ENCODE results near the gene DEXI. TPM values are rescaled to one million over a fixed set of nuclear protein-coding genes. Genes with fewer than 3 reads are reported as not detected.

DEXI gene
- total RNA-seq, 1 donor from 2014 or later = 36.3 TPM

DNA sequence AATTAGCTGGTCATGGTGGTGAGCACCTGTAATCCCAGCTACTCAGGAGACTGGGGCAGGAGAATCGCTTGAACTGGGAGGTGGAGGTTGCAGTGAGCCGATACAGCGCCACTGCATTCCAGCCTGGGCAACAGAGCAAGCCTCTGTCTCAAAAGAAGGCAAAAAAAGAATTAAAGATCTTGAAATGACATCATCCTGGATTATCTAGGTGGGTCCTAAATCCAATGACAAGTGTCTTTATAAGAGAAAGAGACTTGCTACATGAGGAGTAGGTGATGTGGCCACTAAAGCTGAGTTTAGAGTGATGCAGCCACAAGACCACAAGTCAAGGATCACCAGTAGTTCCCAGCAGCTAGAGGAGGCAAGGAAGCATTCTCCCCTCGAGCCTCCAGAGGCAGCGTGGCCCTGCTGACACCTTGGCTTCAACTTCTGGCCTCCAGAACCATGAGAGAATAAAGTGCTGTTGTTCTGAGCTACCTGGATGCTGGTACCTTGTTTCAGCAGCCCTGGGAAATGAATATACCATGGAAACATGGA, 49.4 kb downstream of the DEXI start:
- H3K27ac ChIP-seq = no peak overlapping the region
- DNase-seq = no peak
- intact Hi-C loops (cut with DNase I) = no loop called here

DNA sequence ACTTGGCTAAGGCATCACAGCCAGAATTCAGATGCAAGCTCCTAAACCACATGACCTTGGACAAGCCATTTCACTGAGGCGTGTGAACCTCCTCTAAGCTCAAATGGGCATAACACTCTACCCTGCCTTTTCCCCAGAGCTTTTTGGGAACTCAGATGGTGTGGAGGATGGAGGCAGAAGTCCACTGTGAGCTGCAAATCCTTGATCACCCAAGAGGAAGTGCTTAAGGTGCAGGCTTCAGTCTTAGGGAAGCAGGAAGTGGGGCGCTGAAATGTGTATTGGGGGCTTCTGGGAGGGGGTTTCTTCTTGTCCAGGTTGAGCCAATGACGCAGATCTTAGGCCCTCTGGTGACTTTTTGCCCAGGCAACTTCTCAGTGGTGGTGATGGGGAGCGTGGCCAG, 52.4 kb downstream of the DEXI start:
- Histone ChIP-seq H3K9me3 (no peaks in the 10 kb centered on the region), H3K27ac (no peak overlapping the region), H3K36me3 (no peaks in the 10 kb centered on the region), H3K27me3 (no peaks in the 10 kb centered on the region), H3K4me1 (peaks cover 28% of the 10 kb centered on the region), H3K4me3 (no peak overlapping the region)
- DNase-seq (no peak), ATAC-seq (no peak)
- intact Hi-C loops (cut with DNase I) = no loop called here
- TF ChIP-seq, protein P1, sequence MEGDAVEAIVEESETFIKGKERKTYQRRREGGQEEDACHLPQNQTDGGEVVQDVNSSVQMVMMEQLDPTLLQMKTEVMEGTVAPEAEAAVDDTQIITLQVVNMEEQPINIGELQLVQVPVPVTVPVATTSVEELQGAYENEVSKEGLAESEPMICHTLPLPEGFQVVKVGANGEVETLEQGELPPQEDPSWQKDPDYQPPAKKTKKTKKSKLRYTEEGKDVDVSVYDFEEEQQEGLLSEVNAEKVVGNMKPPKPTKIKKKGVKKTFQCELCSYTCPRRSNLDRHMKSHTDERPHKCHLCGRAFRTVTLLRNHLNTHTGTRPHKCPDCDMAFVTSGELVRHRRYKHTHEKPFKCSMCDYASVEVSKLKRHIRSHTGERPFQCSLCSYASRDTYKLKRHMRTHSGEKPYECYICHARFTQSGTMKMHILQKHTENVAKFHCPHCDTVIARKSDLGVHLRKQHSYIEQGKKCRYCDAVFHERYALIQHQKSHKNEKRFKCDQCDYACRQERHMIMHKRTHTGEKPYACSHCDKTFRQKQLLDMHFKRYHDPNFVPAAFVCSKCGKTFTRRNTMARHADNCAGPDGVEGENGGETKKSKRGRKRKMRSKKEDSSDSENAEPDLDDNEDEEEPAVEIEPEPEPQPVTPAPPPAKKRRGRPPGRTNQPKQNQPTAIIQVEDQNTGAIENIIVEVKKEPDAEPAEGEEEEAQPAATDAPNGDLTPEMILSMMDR (IDR thresholded peaks at IDR 0.05) = no peak

More for the DNA sequence above, 49.4 kb downstream of the DEXI start:
- Histone ChIP-seq H3K9me3 (no peaks in the 10 kb centered on the region), H3K27me3 (no peaks in the 10 kb centered on the region), H3K4me1 (peaks cover 12% of the 10 kb centered on the region), H3K36me3 (peaks cover 8% of the 10 kb centered on the region), H3K4me3 (no peak overlapping the region)
- ATAC-seq = no peak
- TF ChIP-seq, protein P1 (IDR thresholded peaks at IDR 0.05) = no peak

DNA sequence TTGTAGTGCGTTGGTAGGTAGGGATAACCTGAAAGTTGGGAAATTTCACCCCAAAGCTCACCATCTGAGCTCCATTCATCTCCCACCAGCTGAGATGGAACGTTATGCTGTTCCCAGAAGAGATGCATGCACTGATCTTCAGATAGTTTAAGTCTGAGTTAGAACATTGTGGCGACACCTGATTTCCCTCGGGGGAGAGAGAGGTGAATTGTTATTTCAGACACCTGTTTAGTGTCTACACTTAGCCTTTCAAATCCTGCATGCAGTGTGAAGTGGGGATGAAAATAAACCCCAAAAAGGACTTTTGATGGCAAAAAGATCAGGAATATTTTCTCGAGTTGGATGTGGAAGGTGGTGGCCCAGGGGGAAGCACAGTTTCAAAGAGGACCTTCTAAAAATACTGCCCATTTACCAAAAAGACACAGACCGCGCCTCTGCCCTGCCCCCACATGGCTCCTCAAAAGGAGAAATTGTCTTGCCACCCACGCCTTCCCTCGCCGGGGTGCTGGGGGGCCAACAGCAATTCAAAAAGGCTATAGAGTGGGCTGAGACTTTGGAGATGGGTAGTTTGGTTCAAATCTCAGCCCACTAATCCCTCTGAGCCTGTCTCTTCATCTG, 53.8 kb downstream of the DEXI start:
- TF ChIP-seq, protein P1 (IDR thresholded peaks at IDR 0.05) = no peak
- ATAC-seq = peak; percentile 33
- no peak overlapping the region for H3K4me3 ChIP-seq
- peaks cover 39% of the 10 kb centered on the region for H3K4me1 ChIP-seq
- intact Hi-C loops (cut with DNase I) = no loop called here
- no peaks in the 10 kb centered on the region for H3K27me3 ChIP-seq
- H3K27ac ChIP-seq = no peak overlapping the region
- peak; percentile 73 for DNase-seq
- H3K9me3 ChIP-seq = no peaks in the 10 kb centered on the region
- no peaks in the 10 kb centered on the region for H3K36me3 ChIP-seq

DNA sequence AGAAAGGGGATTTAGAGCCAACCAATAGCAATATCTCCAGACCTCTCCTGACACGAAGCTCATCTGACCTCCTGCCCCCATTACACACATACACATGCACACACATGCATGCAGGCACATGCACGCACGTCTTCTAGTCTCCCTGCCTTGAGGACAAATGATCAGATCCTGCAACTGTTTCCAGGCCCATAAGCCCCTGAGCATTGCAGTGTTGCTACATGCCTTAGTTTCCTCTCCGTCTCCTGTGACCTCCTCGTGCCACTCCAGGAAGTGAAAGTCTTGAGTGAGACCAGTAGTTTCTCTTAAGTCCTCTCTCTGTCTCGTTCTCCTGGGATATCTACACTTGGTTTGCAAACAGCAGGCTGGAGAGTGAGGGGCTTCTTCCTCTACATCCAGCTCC, 57.0 kb downstream of the DEXI start:
- Histone ChIP-seq H3K4me3 (no peak overlapping the region), H3K27ac (no peak overlapping the region), H3K4me1 (peaks cover 57% of the 10 kb centered on the region), H3K36me3 (no peaks in the 10 kb centered on the region), H3K9me3 (no peaks in the 10 kb centered on the region), H3K27me3 (no peaks in the 10 kb centered on the region)
- ATAC-seq = peak; percentile 51
- peak; percentile 60 for DNase-seq
- TF ChIP-seq, protein P1 (IDR thresholded peaks at IDR 0.05) = no peak
- intact Hi-C loops (cut with DNase I) = no loop called here

DNA sequence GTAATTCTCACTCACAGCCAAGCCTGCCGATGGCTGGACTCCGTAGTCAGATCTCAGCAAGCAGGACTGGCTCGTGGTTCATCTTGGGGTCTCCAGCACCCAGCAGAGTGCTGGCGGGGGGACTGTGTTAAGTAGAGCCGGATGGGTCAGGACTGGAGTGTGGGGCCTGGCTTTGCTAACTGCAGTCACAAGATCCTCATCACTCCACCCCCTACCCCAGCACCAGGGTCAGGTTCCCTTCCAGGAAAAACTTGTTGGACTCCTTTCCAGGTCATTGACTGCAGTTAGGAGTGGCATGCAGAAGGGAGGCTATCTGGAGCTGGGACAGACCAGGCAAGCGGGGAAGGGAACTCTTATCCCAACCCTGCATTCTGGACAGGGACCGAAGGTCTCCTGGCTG, 59.3 kb downstream of the DEXI start:
- DNase-seq = peak; percentile 68
- intact Hi-C loops (cut with DNase I) = no loop called here
- Histone ChIP-seq H3K27me3 (no peaks in the 10 kb centered on the region), H3K9me3 (no peaks in the 10 kb centered on the region), H3K27ac (no peak overlapping the region), H3K4me3 (no peak overlapping the region), H3K36me3 (no peaks in the 10 kb centered on the region), H3K4me1 (peaks cover 58% of the 10 kb centered on the region)
- TF ChIP-seq, protein P1 (IDR thresholded peaks at IDR 0.05) = no peak
- peak; percentile 67 for ATAC-seq

Data from upper lobe of right lung (tissue), 1 donor.